Measurements from ENCODE around the gene NOTCH1.

GRCh38 chr9:136504512-136505348 is 41.1 kb downstream of the NOTCH1 start:
- TF ChIP-seq CEBPB (IDR thresholded peaks at IDR 0.05; ENCODE audit: low read depth, low read length) (no peak), CTCF (conservative IDR thresholded peaks at IDR 0.05; ENCODE audit: low read depth, low read length) (no peak), MAFK (IDR thresholded peaks at IDR 0.05; ENCODE audit: low read depth, low read length) (no peak), POLR2A (IDR thresholded peaks at IDR 0.05; ENCODE audit: low read depth, low read length) (no peak), MXI1 (IDR thresholded peaks at IDR 0.05; ENCODE audit: borderline replicate concordance, low read depth, low read length) (no peak), RCOR1 (IDR thresholded peaks at IDR 0.05; ENCODE audit: insufficient replicate concordance, low read length) (no peak), RFX5 (IDR thresholded peaks at IDR 0.05; ENCODE audit: low read depth, low read length) (no peak), USF2 (IDR thresholded peaks at IDR 0.05; ENCODE audit: low read depth, low read length) (no peak)

Data from IMR-90 (cell line).